Measurements from ENCODE around the gene SLC9A8.

GRCh38 chr20:49781676-49782075 is 31.0 kb upstream of the SLC9A8 start:
- TF ChIP-seq CTCF (tag by site-specific recombination; IDR thresholded peaks at IDR 0.05) (no peak), KLF9 (tag by site-specific recombination; IDR thresholded peaks at IDR 0.05; ENCODE audit: low read depth) (no peak), PRDM2 (tag by site-specific recombination; IDR thresholded peaks at IDR 0.05; ENCODE audit: borderline replicate concordance) (no peak), ZBTB20 (tag by site-specific recombination; IDR thresholded peaks at IDR 0.05) (no peak), ZNF830 (tag by site-specific recombination; IDR thresholded peaks at IDR 0.05; ENCODE audit: low read depth) (no peak), MZF1 (tag by site-specific recombination; IDR thresholded peaks at IDR 0.05; ENCODE audit: borderline replicate concordance) (no peak), ZBTB7A (tag by site-specific recombination; IDR thresholded peaks at IDR 0.05; ENCODE audit: low read depth) (no peak), ZNF24 (tag by site-specific recombination; IDR thresholded peaks at IDR 0.05) (no peak), ZFP41 (tag by site-specific recombination; IDR thresholded peaks at IDR 0.05; ENCODE audit: borderline replicate concordance) (no peak), ZNF513 (tag by site-specific recombination; IDR thresholded peaks at IDR 0.05) (no peak), ZNF274 (IDR thresholded peaks at IDR 0.05; ENCODE audit: low read length) (no peak), ZNF274 (tag by site-specific recombination; IDR thresholded peaks at IDR 0.05; ENCODE audit: borderline replicate concordance) (no peak)

Measured in HEK293 (cell line).